HG03060 (cell line): ENCODE measurements around the gene TAAR5.
"Not testable (repeated sequence)": the region's sequence is repeated elsewhere in the genome, so short reads cannot be mapped to it uniquely, and the experiment has no call there.

Experiments used
- ATAC-seq: cut with Tn5 transposase; IDR thresholded peaks from one replicate; pipeline ENCODE4 v1.9.1; 2021; ENCODE audit warnings: low read depth, moderate number of reproducible peaks; ENCODE audit not compliant: unreplicated experiment

The TAAR5 gene

DNA sequence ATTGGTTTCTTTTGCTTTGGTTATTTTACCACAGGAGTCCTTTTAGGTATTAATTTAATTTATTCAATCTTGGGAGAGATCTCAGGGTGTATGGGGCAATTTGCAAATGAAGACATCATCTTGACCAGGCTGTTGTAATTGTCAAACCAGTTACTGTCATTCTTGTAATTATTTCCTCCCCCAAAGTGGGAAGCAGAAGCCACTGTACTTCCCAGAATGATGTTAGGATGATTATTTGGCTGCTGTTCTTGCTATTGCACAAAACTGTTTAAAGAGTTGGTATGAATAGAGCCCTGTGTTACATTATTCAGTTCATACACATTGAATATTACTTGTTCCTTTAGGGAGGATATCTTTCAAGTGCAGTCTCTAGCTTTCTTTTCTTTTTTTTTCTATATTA lies 17.8 kb downstream of the TAAR5 start:
- no peak for ATAC-seq

GRCh38 chr6:132570221-132570777 lies 19.2 kb downstream of the TAAR5 start, which contains the start of gene TAAR6:
TSS of gene TAAR6 (plus strand) at chr6:132570322. CDS start at chr6:132570322, 0 bp downstream.
- ATAC-seq: no peak

GRCh38 chr6:132569170-132569569 lies 20.4 kb downstream of the TAAR5 start:
- ATAC-seq: no peak

GRCh38 chr6:132568611-132569010 lies 20.9 kb downstream of the TAAR5 start:
- ATAC-seq: no peak

GRCh38 chr6:132567566-132567965 lies 22.0 kb downstream of the TAAR5 start:
- ATAC-seq: no peak

DNA sequence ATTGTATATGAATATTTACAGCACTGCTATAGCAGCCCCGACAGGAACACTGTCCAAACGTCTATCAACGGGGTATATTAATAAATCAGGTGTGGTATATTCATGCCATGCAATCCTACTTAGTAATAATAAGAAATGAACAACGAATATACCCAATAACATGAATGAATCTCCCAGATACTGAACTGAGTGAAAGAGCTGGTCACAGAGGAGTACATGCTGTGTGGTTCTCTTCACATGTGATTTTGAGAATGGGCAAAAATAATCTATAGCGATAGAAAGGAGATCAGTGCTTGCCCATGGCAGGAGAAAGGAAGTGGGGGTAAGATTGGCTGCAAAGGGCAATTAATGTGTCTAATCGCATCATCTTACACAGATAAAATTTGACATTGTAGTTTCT lies 23.1 kb downstream of the TAAR5 start:
- ATAC-seq: no peak

DNA sequence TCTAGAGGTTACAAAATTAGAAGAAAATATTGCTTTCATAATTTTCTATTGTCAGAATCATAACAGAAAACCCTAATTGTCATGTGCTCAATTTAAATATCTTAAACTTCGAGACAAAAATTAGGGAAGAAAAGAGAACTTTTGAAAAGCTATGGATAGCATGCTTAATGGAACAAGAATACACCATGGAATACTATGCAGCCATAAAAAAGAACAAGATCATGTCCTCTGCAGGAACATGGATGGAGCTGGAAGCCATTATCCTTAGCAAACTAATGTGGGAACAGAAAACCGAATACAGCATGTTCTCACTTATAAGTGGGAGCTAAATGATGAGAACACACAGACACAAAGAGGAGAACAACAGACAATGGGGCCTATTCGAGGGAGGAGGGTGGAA lies 29.5 kb downstream of the TAAR5 start:
- not testable (repeated sequence) for ATAC-seq

- ATAC-seq: no peak
Measured at GRCh38 chr6:132552372-132552771, 37.2 kb downstream of the TAAR5 start, which contains the start of gene TAAR8. TSS of gene TAAR8 (plus strand) at chr6:132552672. CDS start at chr6:132552693, 21 bp downstream.

DNA sequence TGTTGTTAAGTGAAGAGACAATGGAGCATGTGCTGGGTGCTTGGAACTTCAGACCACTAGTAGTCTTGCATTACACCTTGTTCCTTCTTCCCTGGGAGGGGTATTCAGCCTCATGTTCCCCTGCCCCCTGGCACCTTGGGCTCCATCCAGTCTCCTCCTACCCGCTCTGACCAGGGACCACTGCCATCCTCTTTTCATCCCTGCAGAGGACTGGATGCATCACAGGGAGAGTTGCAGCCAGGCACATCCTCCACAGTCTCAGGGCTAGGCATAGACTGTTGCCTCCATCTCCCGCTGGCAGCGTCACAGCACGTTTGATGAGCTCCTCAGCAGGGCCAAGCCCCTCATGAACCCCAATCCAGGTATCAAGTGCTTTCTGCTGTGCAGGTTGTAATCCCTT lies 38.3 kb downstream of the TAAR5 start:
- no peak for ATAC-seq

GRCh38 chr6:132548746-132549463 lies 40.6 kb downstream of the TAAR5 start:
- no peak for ATAC-seq

DNA sequence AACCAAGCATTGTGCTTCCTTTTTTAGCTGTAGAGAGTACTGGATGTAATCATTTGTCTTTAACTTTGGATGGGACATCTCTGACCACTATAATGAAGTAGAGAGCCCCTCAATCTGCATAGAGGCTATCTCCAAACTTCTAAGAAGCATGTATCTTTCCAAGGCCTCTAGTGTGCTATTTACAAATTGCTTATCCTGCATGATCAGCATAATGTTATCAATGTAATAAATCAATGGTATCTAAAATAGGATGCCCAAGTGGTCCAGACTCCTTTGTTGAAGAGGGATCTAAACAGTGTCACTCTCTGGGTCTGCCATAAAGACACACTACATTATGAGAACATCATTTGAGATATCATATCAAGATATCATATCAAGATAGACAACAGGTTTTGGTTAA lies 44.7 kb downstream of the TAAR5 start:
- no peak for ATAC-seq
